Neural cell (in vitro differentiated cells): ENCODE measurements around the gene TMEM266. TPM values are rescaled to one million over a fixed set of nuclear protein-coding genes. Genes with fewer than 3 reads are reported as not detected.

Source experiments
- H2AFZ ChIP-seq: fragments of 200-600, 300-800 bp; sonication (generic), shearing (Covaris generic); 2 replicates; pipeline ENCODE4 v1.6.0; 2014; ENCODE audit warnings: low read depth, mild to moderate bottlenecking, antibody characterized with exemption, low read length, moderate library complexity
- H3F3A ChIP-seq: fragments of 200-600 bp; shearing (Covaris generic); 2 replicates; pipeline ENCODE4 v1.6.1; 2016; ENCODE audit warnings: mild to moderate bottlenecking, moderate library complexity, mixed read lengths, antibody characterized with exemption, low read length; ENCODE audit not compliant: insufficient read depth, poor library complexity, severe bottlenecking
- H3K27ac ChIP-seq: fragments of 200-600, 300-800 bp; sonication (generic), shearing (Covaris generic); 2 replicates; pipeline ENCODE4 v1.5.1; 2014; ENCODE audit warnings: mild to moderate bottlenecking, low read length, moderate library complexity
- H3K27me3 ChIP-seq: fragments of 300-800, 200-600 bp; sonication (generic), shearing (Covaris generic); 2 replicates; pipeline ENCODE4 v1.6.0; 2014; ENCODE audit warnings: mild to moderate bottlenecking, low read depth, low read length, moderate library complexity; ENCODE audit not compliant: insufficient read depth
- H3K36me3 ChIP-seq: fragments of 300-800, 200-600 bp; sonication (generic), shearing (Covaris generic); 2 replicates; pipeline ENCODE4 v1.5.1; 2014; ENCODE audit warnings: mild to moderate bottlenecking, antibody characterized with exemption, low read length, moderate library complexity; ENCODE audit not compliant: insufficient read depth
- H3K4me2 ChIP-seq: fragments of 300-800, 200-600 bp; sonication (generic), shearing (Covaris generic); 2 replicates; pipeline ENCODE4 v1.6.0; 2014; ENCODE audit warnings: mild to moderate bottlenecking, low read length
- H3K4me3 ChIP-seq: fragments of 300-800, 200-600 bp; sonication (generic), shearing (Covaris generic); 2 replicates; pipeline ENCODE4 v1.5.1; 2014; ENCODE audit warnings: mild to moderate bottlenecking, low read length, moderate library complexity
- H3K79me2 ChIP-seq: fragments of 200-600 bp; shearing (Covaris generic); replicated peaks from 2 replicates; pipeline ENCODE4 v1.6.0; 2014; ENCODE audit warnings: mild to moderate bottlenecking, low read length, moderate library complexity; ENCODE audit not compliant: insufficient read depth
- H3K9ac ChIP-seq: fragments of 300-800, 200-600 bp; sonication (generic), shearing (Covaris generic); 2 replicates; pipeline ENCODE4 v1.6.1; 2016; ENCODE audit warnings: mild to moderate bottlenecking, low read length, mixed read lengths
- H3K9me2 ChIP-seq: fragments of 200-600 bp; shearing (Covaris generic); 2 replicates; pipeline ENCODE4 v1.6.1; 2016; ENCODE audit warnings: mild to moderate bottlenecking, low read length, mixed read lengths; ENCODE audit not compliant: insufficient read depth
- H3K9me3 ChIP-seq: fragments of 200-600, 300-800 bp; sonication (generic), shearing (Covaris generic); 2 replicates; pipeline ENCODE4 v1.6.1; 2016; ENCODE audit warnings: mild to moderate bottlenecking, mixed run types, low read length, moderate library complexity, mixed read lengths
- H4K20me1 ChIP-seq: fragments of 200-600 bp; shearing (Covaris generic); 2 replicates; pipeline ENCODE4 v1.6.1; 2016; ENCODE audit warnings: mild to moderate bottlenecking, mixed run types; ENCODE audit not compliant: insufficient read depth
- EP300 ChIP-seq: fragments of 450-650 bp; conservative IDR thresholded peaks from 2 replicates; pipeline ENCODE4 v1.6.1; 2014; ENCODE audit warnings: antibody characterized with exemption, mild to moderate bottlenecking, moderate library complexity; ENCODE audit not compliant: poor library complexity, severe bottlenecking
- EZH2 ChIP-seq: fragments of 200-600, 300-800 bp; shearing (Covaris generic), sonication (generic); IDR thresholded peaks from 2 replicates; pipeline ENCODE4 v1.6.1; 2014; ENCODE audit warnings: antibody characterized with exemption, low read length, borderline replicate concordance, mild to moderate bottlenecking; ENCODE audit not compliant: insufficient read depth, poor library complexity, severe bottlenecking
- MXI1 ChIP-seq: fragments of 450-650 bp; conservative IDR thresholded peaks from 2 replicates; pipeline ENCODE4 v1.6.1; 2014; ENCODE audit warnings: antibody characterized with exemption, mild to moderate bottlenecking; ENCODE audit not compliant: poor library complexity, severe bottlenecking
- SMC3 ChIP-seq: fragments of 450-650 bp; conservative IDR thresholded peaks from 2 replicates; pipeline ENCODE4 v1.6.1; 2014; ENCODE audit warnings: antibody characterized with exemption, mild to moderate bottlenecking, moderate library complexity; ENCODE audit not compliant: poor library complexity
- polyA plus RNA-seq: library from polyadenylated mRNA; depleted of rRNA; stranded (reverse); fragments of >200 nt; gene quantifications from 2 replicates; pipeline ENCODE4 v1.2.3, GENCODE V29; 2014
- TF ChIP-seq, protein P1 (sequence below): fragments of 450-650 bp; IDR thresholded peaks from 2 replicates; pipeline ENCODE4 v1.5.1; 2014; ENCODE audit warnings: antibody characterized with exemption, mild to moderate bottlenecking, moderate library complexity; ENCODE audit not compliant: poor library complexity, severe bottlenecking
- TF ChIP-seq, protein P2 (sequence below): IDR thresholded peaks from 2 replicates; pipeline ENCODE4 v1.6.1; 2012; ENCODE audit warnings: borderline replicate concordance

TMEM266 gene
- polyA plus RNA-seq, 1 donor from 2014 or later, result 17.6 TPM

DNA sequence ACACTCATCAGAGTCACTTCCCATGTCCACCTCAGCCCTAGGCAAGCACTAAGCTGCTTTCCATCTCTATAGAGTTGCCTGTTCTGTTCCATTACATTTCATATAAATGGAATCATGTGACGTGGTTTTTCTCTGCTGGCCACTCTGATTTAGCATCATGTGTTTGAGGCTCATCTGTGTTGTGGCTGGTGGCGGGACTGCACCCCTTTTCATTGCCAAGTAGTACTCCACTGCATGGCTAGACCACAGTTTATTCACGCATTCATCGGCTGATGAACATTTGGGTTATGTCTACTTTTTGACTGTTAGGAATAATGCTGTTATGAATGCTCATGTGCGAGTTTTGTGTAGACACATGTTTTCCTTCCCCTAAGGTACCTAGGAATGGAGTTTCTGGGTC, 114.9 kb downstream of the TMEM266 start:
- no peaks in the 10 kb centered on the region for H3K36me3 ChIP-seq
- H2AFZ ChIP-seq, result no peak overlapping the region
- no peaks in the 10 kb centered on the region for H4K20me1 ChIP-seq
- H3K79me2 ChIP-seq, result no peaks in the 10 kb centered on the region
- no peak overlapping the region for H3K4me2 ChIP-seq
- no peaks in the 10 kb centered on the region for H3F3A ChIP-seq
- no peak overlapping the region for H3K27ac ChIP-seq
- no peak overlapping the region for H3K9ac ChIP-seq
- no peaks in the 10 kb centered on the region for H3K9me3 ChIP-seq
- H3K4me3 ChIP-seq, result no peak overlapping the region
- H3K9me2 ChIP-seq, result no peaks in the 10 kb centered on the region
- H3K27me3 ChIP-seq, result no peaks in the 10 kb centered on the region
- TF ChIP-seq, protein P1, sequence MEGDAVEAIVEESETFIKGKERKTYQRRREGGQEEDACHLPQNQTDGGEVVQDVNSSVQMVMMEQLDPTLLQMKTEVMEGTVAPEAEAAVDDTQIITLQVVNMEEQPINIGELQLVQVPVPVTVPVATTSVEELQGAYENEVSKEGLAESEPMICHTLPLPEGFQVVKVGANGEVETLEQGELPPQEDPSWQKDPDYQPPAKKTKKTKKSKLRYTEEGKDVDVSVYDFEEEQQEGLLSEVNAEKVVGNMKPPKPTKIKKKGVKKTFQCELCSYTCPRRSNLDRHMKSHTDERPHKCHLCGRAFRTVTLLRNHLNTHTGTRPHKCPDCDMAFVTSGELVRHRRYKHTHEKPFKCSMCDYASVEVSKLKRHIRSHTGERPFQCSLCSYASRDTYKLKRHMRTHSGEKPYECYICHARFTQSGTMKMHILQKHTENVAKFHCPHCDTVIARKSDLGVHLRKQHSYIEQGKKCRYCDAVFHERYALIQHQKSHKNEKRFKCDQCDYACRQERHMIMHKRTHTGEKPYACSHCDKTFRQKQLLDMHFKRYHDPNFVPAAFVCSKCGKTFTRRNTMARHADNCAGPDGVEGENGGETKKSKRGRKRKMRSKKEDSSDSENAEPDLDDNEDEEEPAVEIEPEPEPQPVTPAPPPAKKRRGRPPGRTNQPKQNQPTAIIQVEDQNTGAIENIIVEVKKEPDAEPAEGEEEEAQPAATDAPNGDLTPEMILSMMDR, result no peak
- TF ChIP-seq EP300 (no peak), MXI1 (no peak), EZH2 (no peak)
- TF ChIP-seq, protein P2, sequence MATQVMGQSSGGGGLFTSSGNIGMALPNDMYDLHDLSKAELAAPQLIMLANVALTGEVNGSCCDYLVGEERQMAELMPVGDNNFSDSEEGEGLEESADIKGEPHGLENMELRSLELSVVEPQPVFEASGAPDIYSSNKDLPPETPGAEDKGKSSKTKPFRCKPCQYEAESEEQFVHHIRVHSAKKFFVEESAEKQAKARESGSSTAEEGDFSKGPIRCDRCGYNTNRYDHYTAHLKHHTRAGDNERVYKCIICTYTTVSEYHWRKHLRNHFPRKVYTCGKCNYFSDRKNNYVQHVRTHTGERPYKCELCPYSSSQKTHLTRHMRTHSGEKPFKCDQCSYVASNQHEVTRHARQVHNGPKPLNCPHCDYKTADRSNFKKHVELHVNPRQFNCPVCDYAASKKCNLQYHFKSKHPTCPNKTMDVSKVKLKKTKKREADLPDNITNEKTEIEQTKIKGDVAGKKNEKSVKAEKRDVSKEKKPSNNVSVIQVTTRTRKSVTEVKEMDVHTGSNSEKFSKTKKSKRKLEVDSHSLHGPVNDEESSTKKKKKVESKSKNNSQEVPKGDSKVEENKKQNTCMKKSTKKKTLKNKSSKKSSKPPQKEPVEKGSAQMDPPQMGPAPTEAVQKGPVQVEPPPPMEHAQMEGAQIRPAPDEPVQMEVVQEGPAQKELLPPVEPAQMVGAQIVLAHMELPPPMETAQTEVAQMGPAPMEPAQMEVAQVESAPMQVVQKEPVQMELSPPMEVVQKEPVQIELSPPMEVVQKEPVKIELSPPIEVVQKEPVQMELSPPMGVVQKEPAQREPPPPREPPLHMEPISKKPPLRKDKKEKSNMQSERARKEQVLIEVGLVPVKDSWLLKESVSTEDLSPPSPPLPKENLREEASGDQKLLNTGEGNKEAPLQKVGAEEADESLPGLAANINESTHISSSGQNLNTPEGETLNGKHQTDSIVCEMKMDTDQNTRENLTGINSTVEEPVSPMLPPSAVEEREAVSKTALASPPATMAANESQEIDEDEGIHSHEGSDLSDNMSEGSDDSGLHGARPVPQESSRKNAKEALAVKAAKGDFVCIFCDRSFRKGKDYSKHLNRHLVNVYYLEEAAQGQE, result no peak

DNA sequence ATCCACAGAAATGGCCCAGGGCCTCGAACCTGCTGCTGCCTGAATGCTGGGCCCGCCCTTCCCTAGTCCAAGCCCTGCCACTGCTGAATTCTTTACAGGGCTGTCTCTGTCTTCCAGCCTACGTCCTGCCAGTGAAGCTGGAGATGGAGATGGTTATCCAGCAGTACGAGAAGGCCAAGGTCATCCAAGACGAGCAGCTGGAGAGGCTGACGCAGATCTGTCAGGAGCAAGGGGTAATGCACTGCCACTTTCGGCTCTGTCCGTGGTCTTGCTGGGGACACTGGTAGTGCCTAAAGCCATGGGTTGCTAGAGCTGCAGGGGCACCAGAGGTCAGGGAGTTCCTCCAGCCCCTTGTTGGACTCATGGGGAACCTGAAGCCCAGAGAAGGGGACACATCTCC, 115.7 kb downstream of the TMEM266 start:
- TF ChIP-seq, protein P1, result no peak
- no peak for TF ChIP-seq SMC3
- H3K27ac ChIP-seq, result no peak overlapping the region
- H2AFZ ChIP-seq, result no peak overlapping the region
- no peaks in the 10 kb centered on the region for H3K79me2 ChIP-seq
- no peaks in the 10 kb centered on the region for H3K9me2 ChIP-seq
- no peak overlapping the region for H3K4me3 ChIP-seq
- H3K27me3 ChIP-seq, result no peaks in the 10 kb centered on the region
- no peaks in the 10 kb centered on the region for H4K20me1 ChIP-seq
- no peaks in the 10 kb centered on the region for H3K9me3 ChIP-seq
- H3K9ac ChIP-seq, result no peak overlapping the region
- no peaks in the 10 kb centered on the region for H3K36me3 ChIP-seq
- no peak overlapping the region for H3K4me2 ChIP-seq
- no peaks in the 10 kb centered on the region for H3F3A ChIP-seq
